ENCODE measurements around the gene EVA1B. TPM values are rescaled to one million over a fixed set of nuclear protein-coding genes. Genes with fewer than 3 reads are reported as not detected.

The EVA1B gene, protein sequence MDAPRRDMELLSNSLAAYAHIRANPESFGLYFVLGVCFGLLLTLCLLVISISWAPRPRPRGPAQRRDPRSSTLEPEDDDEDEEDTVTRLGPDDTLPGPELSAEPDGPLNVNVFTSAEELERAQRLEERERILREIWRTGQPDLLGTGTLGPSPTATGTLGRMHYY
- total RNA-seq, result 251 TPM

DNA sequence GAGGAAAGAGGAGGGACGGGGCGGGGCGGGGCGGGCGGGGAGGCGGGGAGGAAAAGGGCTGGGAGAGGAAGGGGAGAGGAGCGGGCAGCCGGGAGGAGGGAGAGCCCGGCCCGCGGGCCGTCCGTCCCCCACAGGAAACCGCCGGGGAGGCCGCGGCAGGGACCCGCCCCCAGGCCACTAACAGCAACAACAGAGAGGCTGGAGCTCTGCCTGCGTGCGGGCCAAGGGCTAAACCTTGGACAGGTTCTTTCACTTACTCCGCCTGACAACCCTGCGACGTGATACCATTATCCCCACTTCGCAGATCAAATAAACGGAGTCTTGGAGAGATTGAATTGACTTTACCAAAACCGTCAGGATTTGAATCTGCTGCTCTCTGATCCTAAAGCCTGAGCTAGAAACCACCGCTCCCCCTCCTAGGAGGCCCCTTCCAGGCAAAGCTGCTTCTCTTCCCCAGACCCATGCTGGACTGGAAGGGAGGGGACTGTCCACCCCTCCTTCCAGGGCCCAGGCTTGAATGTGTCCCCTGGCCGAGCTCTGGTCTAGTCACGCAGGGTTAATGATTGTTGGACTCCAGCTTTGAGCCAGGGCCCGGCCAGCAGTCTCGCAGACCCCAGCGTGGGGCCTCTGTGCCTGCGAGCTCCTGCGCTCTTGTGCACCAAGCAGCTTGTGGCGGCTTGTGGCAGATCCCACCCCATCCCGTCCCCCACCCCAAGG is at the start of gene EVA1B:
Gene EVA1B, minus strand, starts transcription at position 10 of the 717 bp plus-strand sequence. CDS start 608 bp downstream, outside the sequence.
- Histone ChIP-seq H3K4me3 (peak within 1 kb of the TSS; percentile 68 to 75), H3K9me3 (no peaks in the 10 kb centered on the region), H3K27ac (peak within 1 kb of the TSS; percentile 91 to 98), H3K36me3 (no peaks in the 10 kb centered on the region), H3K27me3 (no peaks in the 10 kb centered on the region), H3K4me1 (peaks cover 14 to 29% of the 10 kb centered on the region in 2 donors)
- DNase-seq (ENCODE audit: low spot score in 2 of 2), result peak; percentile 55 to 91
- TF ChIP-seq, protein P1, sequence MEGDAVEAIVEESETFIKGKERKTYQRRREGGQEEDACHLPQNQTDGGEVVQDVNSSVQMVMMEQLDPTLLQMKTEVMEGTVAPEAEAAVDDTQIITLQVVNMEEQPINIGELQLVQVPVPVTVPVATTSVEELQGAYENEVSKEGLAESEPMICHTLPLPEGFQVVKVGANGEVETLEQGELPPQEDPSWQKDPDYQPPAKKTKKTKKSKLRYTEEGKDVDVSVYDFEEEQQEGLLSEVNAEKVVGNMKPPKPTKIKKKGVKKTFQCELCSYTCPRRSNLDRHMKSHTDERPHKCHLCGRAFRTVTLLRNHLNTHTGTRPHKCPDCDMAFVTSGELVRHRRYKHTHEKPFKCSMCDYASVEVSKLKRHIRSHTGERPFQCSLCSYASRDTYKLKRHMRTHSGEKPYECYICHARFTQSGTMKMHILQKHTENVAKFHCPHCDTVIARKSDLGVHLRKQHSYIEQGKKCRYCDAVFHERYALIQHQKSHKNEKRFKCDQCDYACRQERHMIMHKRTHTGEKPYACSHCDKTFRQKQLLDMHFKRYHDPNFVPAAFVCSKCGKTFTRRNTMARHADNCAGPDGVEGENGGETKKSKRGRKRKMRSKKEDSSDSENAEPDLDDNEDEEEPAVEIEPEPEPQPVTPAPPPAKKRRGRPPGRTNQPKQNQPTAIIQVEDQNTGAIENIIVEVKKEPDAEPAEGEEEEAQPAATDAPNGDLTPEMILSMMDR (IDR thresholded peaks at IDR 0.05), result no peak
- intact Hi-C loops (cut with DNase I), result loop anchor here (2.0 to 5.0 kb wide), 3 partner anchors 27 to 1789 kb away; partner anchors contain the start of gene STK40

DNA sequence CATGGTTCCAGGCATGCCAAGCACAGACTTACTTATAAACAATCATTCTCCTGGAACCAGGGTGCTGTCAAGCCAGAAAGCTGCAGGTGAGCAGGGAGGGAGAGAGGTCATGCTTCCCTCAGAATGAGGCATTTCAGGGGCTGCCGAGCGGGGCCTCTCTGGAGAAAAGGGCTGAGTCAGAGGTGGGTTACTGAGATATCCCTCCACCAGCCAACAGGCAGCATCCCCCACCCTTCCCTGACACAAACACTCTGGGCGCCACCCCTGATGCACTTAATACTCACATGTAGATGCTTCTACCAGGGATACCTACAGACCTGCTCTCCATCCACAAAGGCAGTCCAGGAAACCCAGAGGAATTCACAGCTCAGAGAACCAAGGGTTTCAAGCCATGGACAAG is 49.2 kb upstream of the EVA1B start:
- H3K4me1 ChIP-seq, result peaks cover 26 to 42% of the 10 kb centered on the region in 2 donors
- TF ChIP-seq, protein P1 (IDR thresholded peaks at IDR 0.05), result no peak

DNA sequence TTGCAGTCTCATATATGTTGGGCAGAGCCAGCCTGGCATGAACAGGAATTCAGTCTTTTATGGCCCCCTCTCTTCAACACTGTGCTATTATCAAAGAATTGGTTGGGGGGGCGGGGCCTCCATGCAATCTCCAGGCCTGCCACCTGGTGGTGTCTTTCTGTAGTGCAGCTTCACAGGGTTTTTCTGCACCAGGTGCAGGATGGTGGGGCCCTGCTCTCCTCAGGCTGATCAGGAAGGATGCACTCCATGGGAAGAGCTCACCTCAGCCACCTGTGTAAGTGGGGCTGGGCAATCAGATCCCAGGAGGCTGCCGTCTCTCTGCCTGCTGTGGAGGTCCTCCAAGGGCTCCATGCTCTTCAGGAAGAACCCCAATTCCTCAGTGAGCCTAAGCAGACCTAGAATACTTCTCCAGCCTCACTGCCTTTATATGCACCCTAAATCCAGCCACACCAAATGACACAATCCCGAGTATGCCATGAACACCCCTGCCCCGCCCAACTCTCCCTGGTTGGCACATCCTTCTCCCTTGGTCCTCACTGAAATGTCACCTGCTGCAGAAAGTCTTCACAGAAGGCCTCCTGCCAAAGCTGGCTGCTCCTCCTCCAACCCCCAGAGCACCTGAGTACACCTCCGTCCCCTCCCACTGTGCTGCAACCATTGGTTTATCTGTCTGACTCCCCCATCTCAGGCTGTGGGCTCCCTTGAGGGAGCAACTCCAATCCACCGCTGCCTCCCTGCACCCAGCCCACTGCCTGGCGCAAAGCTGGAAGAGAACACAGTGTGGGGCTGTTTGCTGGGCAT is 45.8 kb upstream of the EVA1B start:
- no peak overlapping the region for H3K27ac ChIP-seq
- intact Hi-C loops (cut with DNase I), result loop anchor here (1.0 kb wide), 2 partner anchors 18 to 26 kb away; no protein-coding TSS in a partner anchor
- peak in 1 of 2 donors; percentile 87 for DNase-seq (ENCODE audit: low spot score in 2 of 2)

More for the DNA sequence above, 49.2 kb upstream of the EVA1B start:
- H3K27ac ChIP-seq, result peak overlapping the region; percentile 93 to 96
- no peaks in the 10 kb centered on the region for H3K9me3 ChIP-seq
- DNase-seq (ENCODE audit: low spot score in 2 of 2), result no peak
- no peaks in the 10 kb centered on the region for H3K27me3 ChIP-seq
- intact Hi-C loops (cut with DNase I), result no loop called here
- peaks cover 0 to 4% of the 10 kb centered on the region in 2 donors for H3K36me3 ChIP-seq
- H3K4me3 ChIP-seq, result no peak overlapping the region

DNA sequence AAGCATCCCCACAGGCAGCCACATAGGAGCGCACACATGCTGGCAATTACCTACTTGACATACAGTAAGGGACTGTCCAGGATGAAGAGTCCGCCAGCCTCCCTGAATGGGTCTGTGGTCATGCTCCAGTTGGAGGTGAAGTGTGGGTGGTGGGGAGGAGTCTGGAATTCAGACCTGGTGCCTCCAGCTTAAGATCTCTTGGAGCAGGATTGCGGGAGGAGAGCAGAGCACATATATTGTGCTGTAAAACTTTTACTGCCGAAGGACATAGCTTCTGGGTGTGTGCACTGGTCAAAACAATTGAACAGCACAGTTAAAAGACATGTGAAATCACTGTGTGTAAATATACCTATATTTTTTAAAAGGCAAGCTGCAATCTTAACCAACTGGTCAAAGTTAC is 44.4 kb upstream of the EVA1B start:
- Histone ChIP-seq H3K27me3 (no peaks in the 10 kb centered on the region), H3K9me3 (no peaks in the 10 kb centered on the region), H3K4me3 (no peak overlapping the region), H3K27ac (no peak overlapping the region), H3K4me1 (peaks cover 8 to 20% of the 10 kb centered on the region in 2 donors), H3K36me3 (peaks cover 4 to 5% of the 10 kb centered on the region in 2 donors)
- TF ChIP-seq, protein P1 (IDR thresholded peaks at IDR 0.05), result no peak
- intact Hi-C loops (cut with DNase I), result loop anchor here (1.0 kb wide), 1 partner anchor 53 kb away; no protein-coding TSS in a partner anchor
- DNase-seq (ENCODE audit: low spot score in 2 of 2), result no peak

More for the DNA sequence above, 45.8 kb upstream of the EVA1B start:
- Histone ChIP-seq H3K27me3 (no peaks in the 10 kb centered on the region), H3K4me1 (peaks cover 20 to 34% of the 10 kb centered on the region in 2 donors), H3K9me3 (no peaks in the 10 kb centered on the region), H3K36me3 (peaks cover 0 to 5% of the 10 kb centered on the region in 2 donors), H3K4me3 (no peak overlapping the region)
- TF ChIP-seq, protein P1 (IDR thresholded peaks at IDR 0.05), result peak; percentile 90 to 98 (median 91)

DNA sequence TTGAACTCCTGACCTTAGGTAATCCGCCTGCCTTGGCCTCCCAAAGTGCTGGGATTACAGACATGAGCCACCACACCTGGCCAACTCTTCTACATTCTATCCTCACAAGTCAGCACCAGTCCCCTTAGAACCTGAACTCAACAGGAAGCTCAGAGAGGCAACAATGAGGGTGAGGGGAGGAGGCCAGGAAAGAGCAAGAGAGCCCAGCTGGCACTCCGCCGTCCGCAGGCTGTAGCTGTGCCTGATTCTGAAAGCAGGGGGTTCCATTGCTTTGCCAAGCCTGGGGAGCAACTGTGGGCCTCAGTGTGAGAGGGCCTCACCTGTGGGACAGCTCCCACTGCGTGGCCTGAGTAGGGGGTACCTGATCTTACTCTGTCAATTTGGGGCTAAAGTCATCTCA is 43.6 kb upstream of the EVA1B start:
- peaks cover 10 to 11% of the 10 kb centered on the region in 2 donors for H3K36me3 ChIP-seq
- H3K9me3 ChIP-seq, result no peaks in the 10 kb centered on the region
- no peaks in the 10 kb centered on the region for H3K27me3 ChIP-seq
- DNase-seq (ENCODE audit: low spot score in 2 of 2), result no peak
- TF ChIP-seq, protein P1 (IDR thresholded peaks at IDR 0.05), result no peak
- H3K4me3 ChIP-seq, result no peak overlapping the region
- intact Hi-C loops (cut with DNase I), result no loop called here
- peaks cover 4 to 15% of the 10 kb centered on the region in 2 donors for H3K4me1 ChIP-seq
- peak overlapping the region in 1 of 2 donors; percentile 7 for H3K27ac ChIP-seq

All from ascending aorta (tissue), 2 donors.